ENCODE results near the gene MYH9.

DNA sequence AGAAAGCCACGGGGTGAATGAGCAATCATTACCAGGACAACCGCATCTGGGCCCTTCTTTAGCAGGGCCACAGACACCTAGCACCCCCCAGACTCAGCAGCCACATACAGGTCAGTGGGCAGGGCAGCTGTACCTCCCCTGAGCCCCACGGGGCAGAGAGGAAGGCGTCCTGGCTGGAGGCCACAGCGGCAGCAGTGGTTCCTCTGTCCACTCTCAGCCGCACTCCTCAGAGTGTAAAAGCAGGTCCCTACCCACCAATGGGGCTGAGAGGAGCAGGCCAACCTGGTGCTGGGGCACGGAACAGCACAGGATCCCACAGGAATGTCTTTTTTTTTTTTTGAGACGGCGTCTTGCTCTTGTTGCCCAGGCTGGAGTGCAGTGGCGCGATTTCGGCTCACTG, 69.3 kb downstream of the MYH9 start:
- TF ChIP-seq, protein P1, sequence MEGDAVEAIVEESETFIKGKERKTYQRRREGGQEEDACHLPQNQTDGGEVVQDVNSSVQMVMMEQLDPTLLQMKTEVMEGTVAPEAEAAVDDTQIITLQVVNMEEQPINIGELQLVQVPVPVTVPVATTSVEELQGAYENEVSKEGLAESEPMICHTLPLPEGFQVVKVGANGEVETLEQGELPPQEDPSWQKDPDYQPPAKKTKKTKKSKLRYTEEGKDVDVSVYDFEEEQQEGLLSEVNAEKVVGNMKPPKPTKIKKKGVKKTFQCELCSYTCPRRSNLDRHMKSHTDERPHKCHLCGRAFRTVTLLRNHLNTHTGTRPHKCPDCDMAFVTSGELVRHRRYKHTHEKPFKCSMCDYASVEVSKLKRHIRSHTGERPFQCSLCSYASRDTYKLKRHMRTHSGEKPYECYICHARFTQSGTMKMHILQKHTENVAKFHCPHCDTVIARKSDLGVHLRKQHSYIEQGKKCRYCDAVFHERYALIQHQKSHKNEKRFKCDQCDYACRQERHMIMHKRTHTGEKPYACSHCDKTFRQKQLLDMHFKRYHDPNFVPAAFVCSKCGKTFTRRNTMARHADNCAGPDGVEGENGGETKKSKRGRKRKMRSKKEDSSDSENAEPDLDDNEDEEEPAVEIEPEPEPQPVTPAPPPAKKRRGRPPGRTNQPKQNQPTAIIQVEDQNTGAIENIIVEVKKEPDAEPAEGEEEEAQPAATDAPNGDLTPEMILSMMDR (IDR thresholded peaks at IDR 0.05; ENCODE audit: low read length), result no peak
- no peak for TF ChIP-seq EZH2 (IDR thresholded peaks at IDR 0.05; ENCODE audit: borderline replicate concordance, low read length)

Data from OCI-LY1 (cell line).